ENCODE results near the gene IFT88.

IFT88 gene

GRCh38 chr13:20713014-20713376, 146.0 kb downstream of the IFT88 start:
- H3K9ac ChIP-seq (ENCODE audit: low read length), result no peak overlapping the region
- H3K27ac ChIP-seq (ENCODE audit: low read depth, low read length), result no peak overlapping the region
- H4K20me1 ChIP-seq (ENCODE audit: low read depth, low read length), result no peaks in the 10 kb centered on the region
- no peak overlapping the region for H3K4me3 ChIP-seq (ENCODE audit: insufficient read depth, low read length, poor library complexity, severe bottlenecking)
- H3F3A ChIP-seq (ENCODE audit: insufficient read depth), result no peaks in the 10 kb centered on the region
- TF ChIP-seq EZH2phosphoT487 (conservative IDR thresholded peaks at IDR 0.05; ENCODE audit: low read length) (no peak), CTCF (IDR thresholded peaks at IDR 0.05; ENCODE audit: insufficient read depth, low read length, poor library complexity, severe bottlenecking) (no peak)
- no peaks in the 10 kb centered on the region for H3K36me3 ChIP-seq (ENCODE audit: low read length)
- peak overlapping the region; percentile 80 for H2AFZ ChIP-seq (ENCODE audit: low read depth, low read length, severe bottlenecking)
- no peaks in the 10 kb centered on the region for H3K9me2 ChIP-seq (replicated peaks; ENCODE audit: insufficient read depth, low read length)
- H3K9me3 ChIP-seq (ENCODE audit: insufficient read depth, low read length), result no peaks in the 10 kb centered on the region
- no peaks in the 10 kb centered on the region for H3K79me2 ChIP-seq (ENCODE audit: insufficient read depth, low read length)
- no peak overlapping the region for H3K4me2 ChIP-seq (ENCODE audit: low read depth, low read length, poor library complexity, severe bottlenecking)
- H3K27me3 ChIP-seq (ENCODE audit: low read length), result no peaks in the 10 kb centered on the region

GRCh38 chr13:20713751-20714150, 146.8 kb downstream of the IFT88 start:
- Histone ChIP-seq H4K20me1 (ENCODE audit: low read depth, low read length) (no peaks in the 10 kb centered on the region), H3F3A (ENCODE audit: insufficient read depth) (no peaks in the 10 kb centered on the region), H3K9me2 (replicated peaks; ENCODE audit: insufficient read depth, low read length) (no peaks in the 10 kb centered on the region), H3K27ac (ENCODE audit: low read depth, low read length) (no peak overlapping the region), H2AFZ (ENCODE audit: low read depth, low read length, severe bottlenecking) (no peak overlapping the region), H3K36me3 (ENCODE audit: low read length) (no peaks in the 10 kb centered on the region), H3K4me3 (ENCODE audit: insufficient read depth, low read length, poor library complexity, severe bottlenecking) (no peak overlapping the region), H3K9ac (ENCODE audit: low read length) (no peak overlapping the region), H3K9me3 (ENCODE audit: insufficient read depth, low read length) (no peaks in the 10 kb centered on the region), H3K79me2 (ENCODE audit: insufficient read depth, low read length) (no peaks in the 10 kb centered on the region), H3K4me2 (ENCODE audit: low read depth, low read length, poor library complexity, severe bottlenecking) (no peak overlapping the region), H3K27me3 (ENCODE audit: low read length) (no peaks in the 10 kb centered on the region)
- TF ChIP-seq CTCF (IDR thresholded peaks at IDR 0.05; ENCODE audit: insufficient read depth, low read length, poor library complexity, severe bottlenecking), result no peak
- no peak for TF ChIP-seq EZH2phosphoT487 (conservative IDR thresholded peaks at IDR 0.05; ENCODE audit: low read length)

DNA sequence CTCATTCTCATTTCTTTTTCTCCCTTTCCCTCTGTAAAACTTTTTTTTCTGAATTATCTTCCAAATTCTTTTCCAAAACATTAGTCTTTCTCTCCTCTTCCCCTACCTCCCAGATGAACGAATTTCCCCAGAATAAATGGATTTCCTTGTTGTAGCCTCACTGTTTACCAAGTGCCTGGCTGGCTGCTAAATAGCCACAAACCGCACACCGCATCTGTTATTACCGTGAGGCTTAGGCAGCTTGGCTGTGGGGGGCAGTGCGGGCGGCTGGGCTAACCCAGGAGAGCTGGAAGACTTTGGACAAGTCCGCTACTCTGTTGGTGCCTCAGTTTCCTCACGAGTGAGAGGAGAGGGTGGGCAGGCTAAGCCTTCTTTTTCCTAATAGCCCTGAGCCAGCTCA, 147.2 kb downstream of the IFT88 start:
- Histone ChIP-seq H3K27me3 (ENCODE audit: low read length) (no peaks in the 10 kb centered on the region), H3K9me3 (ENCODE audit: insufficient read depth, low read length) (no peaks in the 10 kb centered on the region), H4K20me1 (ENCODE audit: low read depth, low read length) (no peaks in the 10 kb centered on the region), H3K9me2 (replicated peaks; ENCODE audit: insufficient read depth, low read length) (no peaks in the 10 kb centered on the region), H3K27ac (ENCODE audit: low read depth, low read length) (no peak overlapping the region), H3K4me3 (ENCODE audit: insufficient read depth, low read length, poor library complexity, severe bottlenecking) (no peak overlapping the region), H3K4me2 (ENCODE audit: low read depth, low read length, poor library complexity, severe bottlenecking) (no peak overlapping the region), H2AFZ (ENCODE audit: low read depth, low read length, severe bottlenecking) (no peak overlapping the region), H3K9ac (ENCODE audit: low read length) (no peak overlapping the region), H3K36me3 (ENCODE audit: low read length) (no peaks in the 10 kb centered on the region), H3K79me2 (ENCODE audit: insufficient read depth, low read length) (no peaks in the 10 kb centered on the region), H3F3A (ENCODE audit: insufficient read depth) (no peaks in the 10 kb centered on the region)
- TF ChIP-seq EZH2phosphoT487 (conservative IDR thresholded peaks at IDR 0.05; ENCODE audit: low read length) (no peak), CTCF (IDR thresholded peaks at IDR 0.05; ENCODE audit: insufficient read depth, low read length, poor library complexity, severe bottlenecking) (no peak)

All from SU-DHL-6 (cell line).